GM19455 (cell line): ENCODE results near the gene MAPT.

Source experiments
- ATAC-seq: cut with Tn5 transposase; IDR thresholded peaks from one replicate; pipeline ENCODE4 v1.9.1; 2021; ENCODE audit not compliant: unreplicated experiment

Gene MAPT

DNA sequence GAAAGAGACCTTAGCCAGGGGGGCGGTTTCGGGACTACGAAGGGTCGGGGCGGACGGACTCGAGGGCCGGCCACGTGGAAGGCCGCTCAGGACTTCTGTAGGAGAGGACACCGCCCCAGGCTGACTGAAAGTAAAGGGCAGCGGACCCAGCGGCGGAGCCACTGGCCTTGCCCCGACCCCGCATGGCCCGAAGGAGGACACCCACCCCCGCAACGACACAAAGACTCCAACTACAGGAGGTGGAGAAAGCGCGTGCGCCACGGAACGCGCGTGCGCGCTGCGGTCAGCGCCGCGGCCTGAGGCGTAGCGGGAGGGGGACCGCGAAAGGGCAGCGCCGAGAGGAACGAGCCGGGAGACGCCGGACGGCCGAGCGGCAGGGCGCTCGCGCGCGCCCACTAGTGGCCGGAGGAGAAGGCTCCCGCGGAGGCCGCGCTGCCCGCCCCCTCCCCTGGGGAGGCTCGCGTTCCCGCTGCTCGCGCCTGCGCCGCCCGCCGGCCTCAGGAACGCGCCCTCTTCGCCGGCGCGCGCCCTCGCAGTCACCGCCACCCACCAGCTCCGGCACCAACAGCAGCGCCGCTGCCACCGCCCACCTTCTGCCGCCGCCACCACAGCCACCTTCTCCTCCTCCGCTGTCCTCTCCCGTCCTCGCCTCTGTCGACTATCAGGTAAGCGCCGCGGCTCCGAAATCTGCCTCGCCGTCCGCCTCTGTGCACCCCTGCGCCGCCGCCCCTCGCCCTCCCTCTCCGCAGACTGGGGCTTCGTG lies at the start of gene MAPT:
MAPT (plus strand) TSS at position 533 of the 763 bp plus-strand sequence. CDS start 67,784 bp downstream, outside the sequence.
- ATAC-seq, result no peak

- no peak for ATAC-seq
Measured at GRCh38 chr17:45844695-45845375, 49.5 kb upstream of the MAPT start, which contains the start of gene SPPL2C. Gene SPPL2C (plus strand): TSS chr17:45844881. CDS start chr17:45844907, 26 bp downstream.

GRCh38 chr17:45845376-45846185 lies 48.8 kb upstream of the MAPT start:
- no peak for ATAC-seq

GRCh38 chr17:45846223-45846622 lies 48.1 kb upstream of the MAPT start:
- ATAC-seq, result no peak

- ATAC-seq, result no peak
Measured at GRCh38 chr17:45846646-45847045, 47.7 kb upstream of the MAPT start.

- ATAC-seq, result no peak
Measured at GRCh38 chr17:45847101-45847500, 47.3 kb upstream of the MAPT start.

- ATAC-seq, result no peak
Measured at GRCh38 chr17:45847747-45848146, 46.6 kb upstream of the MAPT start.

- no peak for ATAC-seq
Measured at GRCh38 chr17:45848405-45848804, 45.9 kb upstream of the MAPT start.

DNA sequence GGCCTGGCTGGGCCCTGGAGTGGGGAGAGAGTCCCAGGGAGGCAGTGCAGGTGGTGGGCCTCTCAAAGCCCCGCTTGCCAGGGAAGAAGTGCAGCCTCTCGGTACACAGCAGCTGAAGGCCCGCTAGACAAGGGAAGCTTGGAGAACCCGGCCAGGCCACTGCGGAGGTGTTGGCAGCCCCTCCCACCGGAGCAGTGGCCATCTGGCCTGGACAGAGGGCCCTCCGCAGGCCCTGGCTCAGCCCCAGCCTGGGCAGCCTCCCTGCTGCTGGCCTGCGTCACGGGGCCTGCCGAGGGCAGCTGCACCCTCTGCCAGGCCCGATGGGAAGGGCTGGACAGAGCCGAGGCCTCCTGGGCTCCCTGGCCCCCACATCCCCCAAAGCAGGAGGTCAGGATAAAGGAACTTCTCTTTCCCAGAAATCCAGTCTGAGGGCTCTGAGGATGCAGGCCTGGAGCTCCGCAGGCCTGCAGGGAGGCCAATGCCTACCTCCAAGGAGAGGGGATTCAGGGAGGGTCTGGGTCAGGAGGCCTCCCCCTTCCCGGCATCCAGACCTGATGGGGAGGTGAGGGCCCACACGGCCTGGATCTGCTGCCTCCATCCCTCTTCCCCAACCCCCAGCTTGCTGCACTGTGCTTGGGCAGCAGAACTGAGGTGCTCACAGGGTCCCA lies 45.4 kb upstream of the MAPT start:
- ATAC-seq, result no peak

DNA sequence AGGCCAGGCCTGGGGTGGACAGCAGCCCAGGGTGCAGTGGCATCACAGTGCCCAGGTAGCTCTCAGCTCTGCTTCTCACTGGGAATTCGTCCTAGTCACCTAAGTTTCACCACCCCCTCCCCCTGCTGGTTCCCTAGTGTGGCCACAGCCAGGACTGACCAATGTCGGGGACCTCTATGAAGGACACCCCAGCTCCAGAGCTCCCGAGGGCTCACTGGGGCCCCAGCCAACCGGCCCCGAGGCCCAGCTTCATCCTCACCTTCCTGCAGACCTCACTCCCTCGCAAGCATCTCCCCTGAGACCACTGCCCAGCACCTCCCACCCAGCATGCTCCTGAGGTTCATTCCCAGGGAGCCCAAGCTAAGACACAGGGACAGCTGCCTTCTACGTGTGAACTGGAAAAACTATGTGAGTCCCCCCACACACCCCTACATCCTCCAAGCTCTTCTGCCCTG lies 44.8 kb upstream of the MAPT start:
- no peak for ATAC-seq

- ATAC-seq, result no peak
Measured at GRCh38 chr17:45850011-45850410, 44.3 kb upstream of the MAPT start.

- ATAC-seq, result no peak
Measured at GRCh38 chr17:45850468-45850867, 43.9 kb upstream of the MAPT start.

DNA sequence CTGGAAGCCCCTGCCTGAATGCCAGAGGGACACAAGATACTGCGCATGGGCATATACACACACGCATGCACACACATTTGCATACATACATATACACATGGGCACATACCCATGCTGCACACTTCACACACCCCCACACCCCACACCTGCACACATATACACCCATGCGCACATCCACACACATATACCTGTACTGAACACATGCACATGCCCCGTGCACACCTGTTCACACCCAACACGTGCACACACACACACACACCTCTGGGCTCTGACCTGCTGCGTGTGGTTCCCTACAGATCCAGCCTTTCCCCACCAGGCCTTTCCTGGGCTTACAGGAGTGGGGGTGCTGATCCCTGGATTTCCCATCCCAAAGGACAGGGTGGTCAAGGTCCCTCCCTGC lies 43.3 kb upstream of the MAPT start:
- no peak for ATAC-seq

- no peak for ATAC-seq
Measured at GRCh38 chr17:45851464-45851863, 42.9 kb upstream of the MAPT start.

- ATAC-seq, result no peak
Measured at GRCh38 chr17:45851873-45852272, 42.5 kb upstream of the MAPT start.

DNA sequence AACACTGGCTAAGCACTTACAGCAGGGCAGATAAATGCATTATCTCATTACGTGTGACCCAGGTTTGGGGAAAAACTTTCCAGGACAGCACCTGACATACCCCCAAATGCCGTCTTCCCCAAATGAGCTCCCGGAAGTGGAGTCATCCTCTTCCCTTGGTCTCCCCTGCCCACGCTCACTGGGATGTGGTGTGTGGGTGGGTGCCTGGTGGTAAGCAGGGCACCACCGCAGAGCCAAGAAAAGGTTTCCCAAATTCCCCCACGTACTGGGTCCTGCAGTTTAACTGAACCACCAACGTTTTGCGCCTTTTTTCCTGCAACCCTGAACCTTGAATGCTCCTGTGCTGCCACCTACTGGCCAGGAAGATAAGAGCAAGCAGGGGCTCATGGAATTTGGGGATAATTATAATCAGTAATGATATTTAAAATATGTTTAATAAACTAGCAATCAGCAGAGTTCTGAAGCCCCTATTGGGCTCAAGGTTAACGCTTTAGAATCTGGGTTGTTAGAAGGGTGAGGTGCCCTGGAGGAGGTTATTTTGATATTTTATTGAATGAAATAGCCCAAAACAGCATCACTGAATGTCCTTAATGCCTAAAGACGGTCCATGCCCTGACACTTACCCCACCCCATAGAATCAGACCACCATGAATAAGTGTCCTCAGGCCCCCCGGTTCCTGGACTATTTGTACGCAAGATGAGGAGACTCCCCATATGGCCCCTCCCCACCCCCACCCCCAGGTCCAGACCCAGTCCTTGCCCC lies 41.6 kb upstream of the MAPT start:
- ATAC-seq, result no peak

DNA sequence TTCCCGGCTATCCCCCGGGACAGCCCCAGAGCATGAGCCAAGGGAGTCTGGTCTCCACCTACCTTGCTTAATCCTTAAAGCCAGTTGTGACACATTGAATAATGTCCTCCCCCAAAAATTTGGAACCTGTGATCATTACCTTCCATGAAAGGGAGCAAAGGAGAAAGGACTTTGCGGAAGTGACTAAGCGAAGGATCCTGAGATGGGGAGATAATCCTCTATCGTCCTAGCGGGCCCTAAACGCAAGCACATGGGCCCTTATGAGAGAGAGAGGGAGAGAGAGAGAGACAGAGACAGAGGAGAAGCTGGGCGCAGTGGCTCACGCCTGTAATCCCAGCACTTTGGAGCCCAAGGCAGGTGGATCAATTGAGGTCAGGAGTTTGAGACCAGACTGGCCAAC lies 40.1 kb upstream of the MAPT start:
- ATAC-seq, result no peak

- no peak for ATAC-seq
Measured at GRCh38 chr17:45855691-45856336, 38.5 kb upstream of the MAPT start.

DNA sequence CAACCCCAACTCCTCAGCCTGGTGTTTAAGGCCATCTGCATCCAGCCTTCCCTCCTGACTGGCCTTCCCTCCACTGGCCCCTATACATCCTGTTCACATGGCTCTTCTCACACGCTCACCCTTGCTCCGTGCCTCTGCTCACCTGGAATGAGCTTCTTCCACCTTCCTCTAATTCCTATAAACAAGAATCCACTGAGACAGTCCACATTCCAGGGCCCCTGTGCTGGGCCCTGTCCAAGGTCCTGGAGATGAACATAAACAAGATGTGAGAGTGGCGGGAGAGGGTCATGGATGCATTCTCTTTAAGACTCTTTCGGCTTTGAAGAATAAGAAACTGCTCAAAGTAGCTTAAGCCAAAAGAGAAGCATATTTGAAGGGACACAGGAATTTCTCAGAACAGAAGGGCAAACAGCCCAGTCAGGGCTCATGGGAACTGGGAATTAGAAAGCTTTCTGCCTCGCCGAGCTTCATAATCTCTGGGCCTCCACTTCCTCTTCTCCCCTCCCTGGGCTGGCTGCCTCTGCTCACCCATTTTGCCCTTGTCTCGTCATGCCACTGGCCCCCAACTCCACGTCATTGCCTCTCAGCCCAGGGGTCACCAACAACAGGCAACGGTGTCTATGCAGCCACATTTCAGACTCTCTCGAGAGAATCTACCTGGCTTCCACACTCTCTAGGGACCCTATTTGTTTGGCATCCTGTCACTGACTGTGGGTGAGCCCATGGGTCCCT lies 36.2 kb upstream of the MAPT start:
- no peak for ATAC-seq
